GM12892 (cell line): Measurements from ENCODE around the gene LBX2.

Source experiments
- POLR2A ChIP-seq: IDR thresholded peaks from 2 replicates; pipeline ENCODE4 v1.6.1; 2011; ENCODE audit warnings: low read depth, low read length, control low read depth
- POLR2AphosphoS5 ChIP-seq: IDR thresholded peaks from 2 replicates; pipeline ENCODE4 v1.6.1; 2011; ENCODE audit warnings: low read depth, low read length, control low read depth
- TAF1 ChIP-seq: IDR thresholded peaks from 2 replicates; pipeline ENCODE4 v1.6.1; 2011; ENCODE audit warnings: low read depth, mild to moderate bottlenecking, control low read depth, low read length, borderline replicate concordance

- TF ChIP-seq POLR2A (no peak), TAF1 (no peak), POLR2AphosphoS5 (no peak)
Measured at GRCh38 chr2:74500578-74500946, 1.2 kb upstream of the LBX2 start.
